ENCODE data around the gene ABCA2. TPM values are rescaled to one million over a fixed set of nuclear protein-coding genes. Genes with fewer than 3 reads are reported as not detected.

The ABCA2 gene
- total RNA-seq, 4 donors from 2014 or later, result 10.4 to 44.7 (median 33.4) TPM

DNA sequence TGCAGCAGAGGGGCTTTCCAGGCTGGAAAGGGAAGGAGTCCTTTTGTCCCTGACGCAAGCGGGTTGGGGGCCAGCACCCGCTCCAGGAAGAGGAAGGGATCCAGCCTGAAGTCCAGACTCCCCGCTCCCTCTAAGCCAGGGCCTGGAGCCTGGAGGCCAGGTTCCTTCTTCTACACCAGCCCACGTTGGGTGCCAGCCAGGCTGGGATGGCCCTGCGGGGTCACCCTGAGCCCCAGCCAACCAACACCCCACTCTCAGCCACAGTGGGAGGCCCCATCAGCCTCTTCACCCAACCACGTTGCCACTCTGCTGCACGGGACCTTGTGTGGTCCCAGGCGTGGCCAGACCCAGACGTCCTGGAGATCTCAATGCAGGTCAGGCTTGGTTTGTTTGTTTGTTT is 4.8 kb upstream of the ABCA2 start:
- H3K27ac ChIP-seq, result no peak overlapping the region
- peaks cover 4% of the 10 kb centered on the region for H3K36me3 ChIP-seq
- 88% methylated on average over 6 of the region's 10 CpGs for WGBS
- peaks cover 38% of the 10 kb centered on the region for H3K4me1 ChIP-seq
- no peak for DNase-seq (ENCODE audit: low spot score in 2 of 2)
- no peak for TF ChIP-seq EP300 (IDR thresholded peaks at IDR 0.05)
- TF ChIP-seq, protein P1, sequence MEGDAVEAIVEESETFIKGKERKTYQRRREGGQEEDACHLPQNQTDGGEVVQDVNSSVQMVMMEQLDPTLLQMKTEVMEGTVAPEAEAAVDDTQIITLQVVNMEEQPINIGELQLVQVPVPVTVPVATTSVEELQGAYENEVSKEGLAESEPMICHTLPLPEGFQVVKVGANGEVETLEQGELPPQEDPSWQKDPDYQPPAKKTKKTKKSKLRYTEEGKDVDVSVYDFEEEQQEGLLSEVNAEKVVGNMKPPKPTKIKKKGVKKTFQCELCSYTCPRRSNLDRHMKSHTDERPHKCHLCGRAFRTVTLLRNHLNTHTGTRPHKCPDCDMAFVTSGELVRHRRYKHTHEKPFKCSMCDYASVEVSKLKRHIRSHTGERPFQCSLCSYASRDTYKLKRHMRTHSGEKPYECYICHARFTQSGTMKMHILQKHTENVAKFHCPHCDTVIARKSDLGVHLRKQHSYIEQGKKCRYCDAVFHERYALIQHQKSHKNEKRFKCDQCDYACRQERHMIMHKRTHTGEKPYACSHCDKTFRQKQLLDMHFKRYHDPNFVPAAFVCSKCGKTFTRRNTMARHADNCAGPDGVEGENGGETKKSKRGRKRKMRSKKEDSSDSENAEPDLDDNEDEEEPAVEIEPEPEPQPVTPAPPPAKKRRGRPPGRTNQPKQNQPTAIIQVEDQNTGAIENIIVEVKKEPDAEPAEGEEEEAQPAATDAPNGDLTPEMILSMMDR (IDR thresholded peaks at IDR 0.05), result no peak
- TF ChIP-seq POLR2AphosphoS5 (IDR thresholded peaks at IDR 0.05), result no peak
- TF ChIP-seq POLR2A (IDR thresholded peaks at IDR 0.05), result no peak
- H3K4me3 ChIP-seq, result no peak overlapping the region
- H3K27me3 ChIP-seq, result no peaks in the 10 kb centered on the region
- no peaks in the 10 kb centered on the region for H3K9me3 ChIP-seq

DNA sequence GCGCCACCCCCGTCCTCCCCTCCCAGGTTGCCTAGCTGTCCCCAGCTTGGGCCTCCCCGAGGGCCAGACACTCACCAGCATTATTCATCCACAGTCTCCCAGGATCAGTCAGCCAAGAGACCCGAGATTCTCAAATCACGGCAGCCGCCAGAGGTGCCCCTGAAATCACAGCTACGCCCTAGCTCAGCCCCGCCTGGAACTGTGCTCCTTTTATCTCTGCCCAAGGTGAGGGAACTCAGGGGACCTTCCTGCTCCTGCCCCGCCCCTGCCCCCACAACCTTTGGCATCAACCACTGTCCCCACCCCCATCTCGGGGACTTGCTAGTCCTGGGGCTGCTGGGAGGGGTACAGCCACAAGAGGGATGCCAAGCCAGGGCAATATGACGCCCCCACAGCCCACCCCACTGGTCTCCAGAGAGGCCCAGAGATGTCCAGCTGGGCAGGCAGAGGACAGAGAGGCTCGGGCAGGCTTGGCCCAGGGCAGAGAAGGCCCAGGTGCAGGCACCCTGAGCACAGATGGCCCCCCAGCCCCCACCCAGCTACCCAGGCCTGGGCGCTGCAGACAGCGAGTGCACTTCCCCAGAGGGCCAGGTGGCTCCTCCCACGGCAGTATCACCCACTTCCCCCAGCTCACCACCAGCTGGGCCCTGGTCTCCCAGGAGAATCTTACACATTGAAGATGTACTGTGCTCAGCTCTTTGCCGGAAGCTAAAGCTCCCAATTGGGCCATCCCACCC is 4.0 kb upstream of the ABCA2 start, which contains the start of gene FUT7:
Gene FUT7, minus strand, starts transcription at position 185 of the 737 bp plus-strand sequence. Its CDS starts 97 bp downstream, at position 88.
- Histone ChIP-seq H3K4me3 (peak within 1 kb of the TSS; percentile 13), H3K9me3 (no peaks in the 10 kb centered on the region), H3K36me3 (no peaks in the 10 kb centered on the region), H3K27ac (no peak within 1 kb of the TSS), H3K27me3 (no peaks in the 10 kb centered on the region), H3K4me1 (peaks cover 44% of the 10 kb centered on the region)
- WGBS, result 83% methylated on average over 6 of the region's 16 CpGs
- TF ChIP-seq EP300 (IDR thresholded peaks at IDR 0.05) (no peak), POLR2A (IDR thresholded peaks at IDR 0.05) (no peak), POLR2AphosphoS5 (IDR thresholded peaks at IDR 0.05) (no peak)
- TF ChIP-seq, protein P1 (IDR thresholded peaks at IDR 0.05), result no peak
- DNase-seq (ENCODE audit: low spot score in 2 of 2), result no peak

DNA sequence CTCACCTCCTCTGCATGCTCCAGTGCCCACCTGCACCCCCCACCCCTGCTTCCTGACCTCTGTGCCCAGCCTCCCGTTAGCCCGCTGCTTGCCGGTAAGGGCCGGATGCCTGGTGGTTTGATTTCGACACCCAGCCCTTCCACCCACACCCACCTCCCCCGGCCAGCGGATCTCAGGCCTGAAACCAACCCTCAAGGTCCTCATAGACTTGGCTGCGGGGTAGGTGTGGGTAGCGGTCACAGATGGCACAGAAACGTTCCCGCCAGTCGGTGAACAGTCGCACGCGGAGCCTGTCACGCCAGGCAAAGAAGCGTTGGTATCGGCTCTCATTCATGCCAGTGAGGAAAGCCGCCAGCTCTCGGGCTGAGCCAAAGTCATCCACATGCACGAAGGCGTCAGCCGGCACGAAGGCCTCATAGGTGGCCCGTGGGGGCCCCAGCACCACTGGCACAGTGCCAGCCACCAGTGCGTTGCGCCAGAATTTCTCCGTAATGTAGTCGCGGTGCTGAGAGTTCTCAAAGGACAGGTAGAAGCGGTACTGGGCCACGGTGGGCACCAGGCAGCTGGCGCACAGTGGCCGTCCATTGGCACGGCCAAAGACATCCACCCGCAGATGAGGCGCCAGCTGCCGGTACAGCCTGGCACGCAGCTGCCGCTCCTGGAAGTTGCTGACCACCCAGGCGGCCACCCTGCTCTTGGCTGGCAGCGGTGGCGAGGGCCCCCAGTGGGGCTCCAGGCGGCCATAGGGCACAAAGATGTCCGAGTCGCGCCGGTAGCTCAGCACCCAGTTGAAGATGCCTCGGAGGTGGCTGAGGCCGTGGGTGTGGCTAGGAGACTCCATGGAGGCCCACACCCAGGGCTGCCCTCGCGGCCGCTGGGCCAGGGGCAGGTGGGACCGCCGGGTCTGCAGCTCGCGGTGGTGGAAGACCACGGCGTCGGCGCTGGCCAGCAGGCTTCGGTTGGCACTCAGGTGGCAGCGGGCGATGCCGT is 2.8 kb upstream of the ABCA2 start:
- DNase-seq (ENCODE audit: low spot score in 2 of 2), result no peak

DNA sequence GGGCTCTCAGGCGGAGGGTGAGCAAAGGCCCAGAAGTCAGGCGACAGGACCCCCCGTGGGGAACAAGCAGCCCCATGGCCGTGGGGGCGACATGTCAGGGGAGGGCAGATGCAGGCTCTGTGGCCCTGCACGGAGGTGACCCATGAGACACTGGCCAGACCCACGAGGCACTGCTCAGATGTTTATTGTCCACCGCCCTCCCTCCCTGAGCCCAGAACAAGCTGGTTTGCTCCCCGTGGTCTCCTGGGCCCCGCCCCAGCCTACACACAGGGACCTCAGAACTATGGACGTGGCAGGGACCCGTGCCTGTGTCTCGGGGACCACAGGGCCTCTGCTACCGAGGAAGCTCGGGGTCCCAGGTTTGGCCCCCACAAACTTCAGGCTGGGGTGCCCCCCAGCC is 2.0 kb upstream of the ABCA2 start:
- H3K9me3 ChIP-seq, result no peaks in the 10 kb centered on the region
- no peak overlapping the region for H3K4me3 ChIP-seq

More for the DNA sequence above, 2.8 kb upstream of the ABCA2 start:
- Histone ChIP-seq H3K27ac (no peak overlapping the region), H3K4me1 (peaks cover 57% of the 10 kb centered on the region), H3K4me3 (peak overlapping the region; percentile 13), H3K36me3 (no peaks in the 10 kb centered on the region), H3K9me3 (no peaks in the 10 kb centered on the region), H3K27me3 (no peaks in the 10 kb centered on the region)
- 94% methylated on average over 14 of the region's 65 CpGs for WGBS
- no peak for TF ChIP-seq POLR2A (IDR thresholded peaks at IDR 0.05)
- no peak for TF ChIP-seq EP300 (IDR thresholded peaks at IDR 0.05)

More for the DNA sequence above, 2.0 kb upstream of the ABCA2 start:
- no peak for TF ChIP-seq POLR2A (IDR thresholded peaks at IDR 0.05)
- no peak for TF ChIP-seq EP300 (IDR thresholded peaks at IDR 0.05)
- no peak for TF ChIP-seq POLR2AphosphoS5 (IDR thresholded peaks at IDR 0.05)
- TF ChIP-seq, protein P1 (IDR thresholded peaks at IDR 0.05), result no peak
- H3K27me3 ChIP-seq, result no peaks in the 10 kb centered on the region
- peaks cover 56% of the 10 kb centered on the region for H3K4me1 ChIP-seq
- DNase-seq (ENCODE audit: low spot score in 2 of 2), result no peak
- no peak overlapping the region for H3K27ac ChIP-seq
- no peaks in the 10 kb centered on the region for H3K36me3 ChIP-seq
- whole genome bisulfite sequencing, result 67% methylated on average over 12 of the region's 15 CpGs
